HepG2 (cell line): ENCODE measurements around the gene MAN1B1. TPM values are rescaled to one million over a fixed set of nuclear protein-coding genes. Genes with fewer than 3 reads are reported as not detected.
A peak's percentile ranks its signal among the peaks of the same experiment; 100 is the strongest.

Experiments used
- AGO1 ChIP-seq: fragments of 200-400 bp; formaldehyde crosslinking; IDR thresholded peaks from 2 replicates; pipeline ENCODE4 v1.6.1; 2017; ENCODE audit warnings: mild to moderate bottlenecking, low read depth, low read length, moderate library complexity; ENCODE audit not compliant: poor library complexity, severe bottlenecking
- FUBP1 ChIP-seq: sonication (generic); formaldehyde crosslinking; IDR thresholded peaks from 2 replicates; pipeline ENCODE4 v1.5.1; 2020; ENCODE audit warnings: missing genetic modification reagents, mild to moderate bottlenecking, borderline replicate concordance
- PCBP2 ChIP-seq: fragments of 200-400 bp; formaldehyde crosslinking; optimal IDR thresholded peaks from 2 replicates; pipeline ENCODE3; 2018; ENCODE audit warnings: low read length, low read depth; ENCODE audit not compliant: poor library complexity, severe bottlenecking
- POLR2AphosphoS5 ChIP-seq: IDR thresholded peaks from 2 replicates; pipeline ENCODE4 v1.6.1; 2012; ENCODE audit warnings: low read depth, low read length
- TAF1 ChIP-seq: sonication (generic); formaldehyde crosslinking; IDR thresholded peaks from 2 replicates; pipeline ENCODE4 v1.4.0; 2020; ENCODE audit warnings: missing genetic modification reagents
- TEAD3 ChIP-seq: optimal IDR thresholded peaks from 2 replicates; pipeline ENCODE3; 2016; ENCODE audit warnings: borderline replicate concordance
- ZBTB10 ChIP-seq: sonication (generic); formaldehyde crosslinking; IDR thresholded peaks from 2 replicates; pipeline ENCODE4 v1.4.0; 2020; ENCODE audit warnings: missing genetic modification reagents, borderline replicate concordance
- ZNF343 ChIP-seq: sonication (generic); formaldehyde crosslinking; IDR thresholded peaks from 2 replicates; pipeline ENCODE4 v1.4.0; 2020; ENCODE audit warnings: mild to moderate bottlenecking, missing genetic modification reagents
- ZNF354B ChIP-seq: sonication (generic); formaldehyde crosslinking; IDR thresholded peaks from 2 replicates; pipeline ENCODE4 v1.8.0; 2022; ENCODE audit warnings: mild to moderate bottlenecking, missing genetic modification reagents
- ZNF704 ChIP-seq: sonication (generic); formaldehyde crosslinking; IDR thresholded peaks from 2 replicates; pipeline ENCODE4 v1.8.1; 2023; ENCODE audit warnings: mild to moderate bottlenecking, inconsistent platforms, moderate library complexity, missing genetic modification reagents, borderline replicate concordance
- ZNF770 ChIP-seq: sonication (generic); formaldehyde crosslinking; IDR thresholded peaks from 2 replicates; pipeline ENCODE4 v1.5.0; 2020; ENCODE audit warnings: mild to moderate bottlenecking, missing genetic modification reagents
- ZNF891 ChIP-seq: sonication (generic); formaldehyde crosslinking; IDR thresholded peaks from 2 replicates; pipeline ENCODE4 v1.5.0; 2020; ENCODE audit warnings: mild to moderate bottlenecking, missing genetic modification reagents
- polyA plus RNA-seq, 8 experiments: library from polyadenylated mRNA; depleted of rRNA in 3 of 8; stranded (reverse) in 7 of 8; unstranded in 1 of 8; fragments of >200 nt; fragmentation: Illumina TruSeq in 4 of 8; extraction: Trizol in 4 of 8; gene quantifications; 2 replicates each; pipeline versions ENCODE4 v1.2.1 to v1.2.3, GENCODE V29; 2011 to 2016; ENCODE audit warnings: low read depth in 4 of 8, missing spikeins in 1 of 8, mixed read lengths in 1 of 8; ENCODE audit not compliant: insufficient read depth in 1 of 8
- total RNA-seq, 5 experiments: library from RNA; depleted of rRNA; stranded (reverse); fragments of >200 nt; fragmentation: Illumina TruSeq; extraction: Trizol; gene quantifications; 2 replicates each; pipeline ENCODE4 v1.2.3, GENCODE V29; 2016; ENCODE audit warnings: low read depth in 1 of 5
- TF ChIP-seq, protein P1 (sequence below): IDR thresholded peaks from 2 replicates; pipeline ENCODE4 v1.6.1; 2016; ENCODE audit warnings: missing compliant biosample characterization, missing genetic modification reagents, borderline replicate concordance
- TF ChIP-seq, protein P2 (sequence below), 2 experiments: sonication (generic) in 1 of 2; formaldehyde crosslinking in 1 of 2; IDR thresholded peaks; 2 replicates each; pipeline versions ENCODE4 v1.4.0 to v1.6.1; 2018 to 2020; ENCODE audit warnings: missing genetic modification reagents in 2 of 2, borderline replicate concordance in 1 of 2, low read depth in 1 of 2, mild to moderate bottlenecking in 1 of 2, missing biosample characterization in 1 of 2

The MAN1B1 gene
- total and polyA plus RNA-seq, 2 of the 13 experiments (the other 11 are each of a cell fraction or from before 2014, with no cell fraction given), result 48.9 to 59.5 TPM

- TF ChIP-seq ZNF770 (CRISPR knock-in tag), result peak; percentile 8
- no peak for TF ChIP-seq PCBP2
- 0 out of 2 replicates have a peak, but pooled peaks have one; percentile 57 for TF ChIP-seq ZNF354B (CRISPR knock-in tag)
- TF ChIP-seq, protein P1, sequence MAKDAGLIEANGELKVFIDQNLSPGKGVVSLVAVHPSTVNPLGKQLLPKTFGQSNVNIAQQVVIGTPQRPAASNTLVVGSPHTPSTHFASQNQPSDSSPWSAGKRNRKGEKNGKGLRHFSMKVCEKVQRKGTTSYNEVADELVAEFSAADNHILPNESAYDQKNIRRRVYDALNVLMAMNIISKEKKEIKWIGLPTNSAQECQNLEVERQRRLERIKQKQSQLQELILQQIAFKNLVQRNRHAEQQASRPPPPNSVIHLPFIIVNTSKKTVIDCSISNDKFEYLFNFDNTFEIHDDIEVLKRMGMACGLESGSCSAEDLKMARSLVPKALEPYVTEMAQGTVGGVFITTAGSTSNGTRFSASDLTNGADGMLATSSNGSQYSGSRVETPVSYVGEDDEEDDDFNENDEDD (CRISPR knock-in tag), result 0 out of 2 replicates have a peak, but pooled peaks have one; percentile 35
- TF ChIP-seq ZBTB10, result 0 out of 2 replicates have a peak, but pooled peaks have one; percentile 22
- 0 out of 2 replicates have a peak, but pooled peaks have one; percentile 22 for TF ChIP-seq TAF1 (CRISPR knock-in tag)
- TF ChIP-seq TEAD3 (CRISPR knock-in tag), result peak; percentile 20
- TF ChIP-seq ZNF704 (CRISPR knock-in tag), result 0 out of 2 replicates have a peak, but pooled peaks have one; percentile 41
- TF ChIP-seq ZNF343, result peak; percentile 39; the same call in 1 of the 2 replicates
- TF ChIP-seq FUBP1, result no peak
- TF ChIP-seq AGO1, result peak; percentile 14
- no peak for TF ChIP-seq POLR2AphosphoS5
- TF ChIP-seq ZNF891, result no peak
- TF ChIP-seq, protein P2, sequence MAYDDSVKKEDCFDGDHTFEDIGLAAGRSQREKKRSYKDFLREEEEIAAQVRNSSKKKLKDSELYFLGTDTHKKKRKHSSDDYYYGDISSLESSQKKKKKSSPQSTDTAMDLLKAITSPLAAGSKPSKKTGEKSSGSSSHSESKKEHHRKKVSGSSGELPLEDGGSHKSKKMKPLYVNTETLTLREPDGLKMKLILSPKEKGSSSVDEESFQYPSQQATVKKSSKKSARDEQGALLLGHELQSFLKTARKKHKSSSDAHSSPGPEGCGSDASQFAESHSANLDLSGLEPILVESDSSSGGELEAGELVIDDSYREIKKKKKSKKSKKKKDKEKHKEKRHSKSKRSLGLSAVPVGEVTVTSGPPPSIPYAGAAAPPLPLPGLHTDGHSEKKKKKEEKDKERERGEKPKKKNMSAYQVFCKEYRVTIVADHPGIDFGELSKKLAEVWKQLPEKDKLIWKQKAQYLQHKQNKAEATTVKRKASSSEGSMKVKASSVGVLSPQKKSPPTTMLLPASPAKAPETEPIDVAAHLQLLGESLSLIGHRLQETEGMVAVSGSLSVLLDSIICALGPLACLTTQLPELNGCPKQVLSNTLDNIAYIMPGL (CRISPR knock-in tag; IDR thresholded peaks at IDR 0.05; ENCODE audit: borderline replicate concordance in 1 of 2, low read depth in 1 of 2), result peak in 1 of 2 experiments; percentile 48; a peak in 2 of 4 replicates
Measured at GRCh38 chr9:137085920-137086530, 760 bp upstream of the MAN1B1 start (continued).
